GM20000 (cell line): ENCODE results near the gene TUBA3E.
"Not testable (repeated sequence)": the region's sequence is repeated elsewhere in the genome, so short reads cannot be mapped to it uniquely, and the experiment has no call there.

Experiments used
- DNase-seq: peaks from one replicate; pipeline ENCODE4 v3.0.0; 2012; ENCODE audit warnings: low spot score
- CTCF ChIP-seq: IDR thresholded peaks from 2 replicates; pipeline ENCODE4 v1.5.1; 2012; ENCODE audit warnings: mild to moderate bottlenecking, control low read depth; ENCODE audit errors: extremely low read depth, missing control alignments

Gene TUBA3E

GRCh38 chr2:130222523-130222922 lies 24.3 kb upstream of the TUBA3E start:
- DNase-seq: not testable (repeated sequence)

- DNase-seq: not testable (repeated sequence)
Observed at GRCh38 chr2:130220505-130220904, 22.3 kb upstream of the TUBA3E start.

- DNase-seq: not testable (repeated sequence)
Observed at GRCh38 chr2:130219147-130219546, 20.9 kb upstream of the TUBA3E start.

- not testable (repeated sequence) for DNase-seq
Observed at GRCh38 chr2:130207051-130207450, 8.8 kb upstream of the TUBA3E start.

- not testable (repeated sequence) for DNase-seq
Observed at GRCh38 chr2:130203150-130203549, 4.9 kb upstream of the TUBA3E start.

- not testable (repeated sequence) for DNase-seq
Observed at GRCh38 chr2:130202518-130202917, 4.3 kb upstream of the TUBA3E start.

- DNase-seq: not testable (repeated sequence)
Observed at GRCh38 chr2:130196052-130196451, 2.2 kb downstream of the TUBA3E start.

GRCh38 chr2:130195089-130195635 lies 3.1 kb downstream of the TUBA3E start:
- DNase-seq: not testable (repeated sequence)

GRCh38 chr2:130193824-130194223 lies 4.4 kb downstream of the TUBA3E start:
- DNase-seq: not testable (repeated sequence)

- not testable (repeated sequence) for DNase-seq
Observed at GRCh38 chr2:130192451-130192850, 5.8 kb downstream of the TUBA3E start.

GRCh38 chr2:130191319-130191718 lies 6.9 kb downstream of the TUBA3E start:
- DNase-seq: not testable (repeated sequence)

GRCh38 chr2:130190237-130190636 lies 8.0 kb downstream of the TUBA3E start:
- no peak for DNase-seq

GRCh38 chr2:130188958-130189357 lies 9.3 kb downstream of the TUBA3E start:
- DNase-seq: not testable (repeated sequence)

More at GRCh38 chr2:130190237-130190636, 8.0 kb downstream of the TUBA3E start:
- TF ChIP-seq CTCF: no peak

- DNase-seq: not testable (repeated sequence)
Observed at GRCh38 chr2:130187859-130188792, 10.1 kb downstream of the TUBA3E start.

GRCh38 chr2:130187268-130187667 lies 11.0 kb downstream of the TUBA3E start:
- no peak for TF ChIP-seq CTCF
- DNase-seq: no peak
